Neural progenitor cell (in vitro differentiated cells): Measurements from ENCODE around the gene SURF4.

Source experiments
- EZH2 ChIP-seq: fragments of 200-600 bp; sonication (generic); IDR thresholded peaks from 2 replicates; pipeline ENCODE4 v1.6.1; 2017; ENCODE audit warnings: antibody characterized with exemption, mild to moderate bottlenecking, moderate library complexity
- EZH2phosphoT487 ChIP-seq: fragments of 200-600 bp; sonication (generic); IDR thresholded peaks from 2 replicates; pipeline ENCODE4 v1.6.1; 2017; ENCODE audit warnings: antibody characterized with exemption
- TF ChIP-seq, protein P1 (sequence below): fragments of 200-600 bp; sonication (generic); IDR thresholded peaks from 2 replicates; pipeline ENCODE4 v1.5.1; 2017; ENCODE audit warnings: antibody characterized with exemption, mild to moderate bottlenecking

DNA sequence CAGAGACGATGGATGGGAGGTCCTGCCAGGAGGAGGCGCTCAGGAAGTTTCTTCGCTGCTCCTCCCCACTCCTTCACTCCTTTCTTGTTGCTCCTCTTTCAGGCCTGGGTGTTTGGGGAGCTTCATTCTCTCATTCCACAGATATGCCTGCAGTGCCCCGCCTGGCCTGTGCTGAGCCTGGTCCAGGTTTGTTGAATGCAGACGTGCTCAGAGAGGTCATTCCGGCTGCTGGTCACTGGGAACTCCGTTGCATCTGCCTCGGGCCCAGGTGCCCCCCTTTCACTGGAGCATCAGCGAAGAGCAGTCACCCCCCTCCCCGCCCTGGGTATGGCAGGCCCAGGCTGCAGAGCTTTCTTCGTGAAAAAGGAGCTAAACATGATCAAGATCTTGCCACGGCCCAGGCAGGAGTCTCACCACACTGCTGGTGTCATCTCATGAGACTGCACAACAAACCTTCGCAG lies 55.4 kb downstream of the SURF4 start:
- TF ChIP-seq, protein P1, sequence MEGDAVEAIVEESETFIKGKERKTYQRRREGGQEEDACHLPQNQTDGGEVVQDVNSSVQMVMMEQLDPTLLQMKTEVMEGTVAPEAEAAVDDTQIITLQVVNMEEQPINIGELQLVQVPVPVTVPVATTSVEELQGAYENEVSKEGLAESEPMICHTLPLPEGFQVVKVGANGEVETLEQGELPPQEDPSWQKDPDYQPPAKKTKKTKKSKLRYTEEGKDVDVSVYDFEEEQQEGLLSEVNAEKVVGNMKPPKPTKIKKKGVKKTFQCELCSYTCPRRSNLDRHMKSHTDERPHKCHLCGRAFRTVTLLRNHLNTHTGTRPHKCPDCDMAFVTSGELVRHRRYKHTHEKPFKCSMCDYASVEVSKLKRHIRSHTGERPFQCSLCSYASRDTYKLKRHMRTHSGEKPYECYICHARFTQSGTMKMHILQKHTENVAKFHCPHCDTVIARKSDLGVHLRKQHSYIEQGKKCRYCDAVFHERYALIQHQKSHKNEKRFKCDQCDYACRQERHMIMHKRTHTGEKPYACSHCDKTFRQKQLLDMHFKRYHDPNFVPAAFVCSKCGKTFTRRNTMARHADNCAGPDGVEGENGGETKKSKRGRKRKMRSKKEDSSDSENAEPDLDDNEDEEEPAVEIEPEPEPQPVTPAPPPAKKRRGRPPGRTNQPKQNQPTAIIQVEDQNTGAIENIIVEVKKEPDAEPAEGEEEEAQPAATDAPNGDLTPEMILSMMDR, result peak; percentile 10
- TF ChIP-seq EZH2phosphoT487, result no peak
- no peak for TF ChIP-seq EZH2
